ENCODE results near the gene MUL1. TPM values are rescaled to one million over a fixed set of nuclear protein-coding genes. Genes with fewer than 3 reads are reported as not detected.

Gene MUL1
- total RNA-seq, 1 donor from 2014 or later, result 22.1 TPM

DNA sequence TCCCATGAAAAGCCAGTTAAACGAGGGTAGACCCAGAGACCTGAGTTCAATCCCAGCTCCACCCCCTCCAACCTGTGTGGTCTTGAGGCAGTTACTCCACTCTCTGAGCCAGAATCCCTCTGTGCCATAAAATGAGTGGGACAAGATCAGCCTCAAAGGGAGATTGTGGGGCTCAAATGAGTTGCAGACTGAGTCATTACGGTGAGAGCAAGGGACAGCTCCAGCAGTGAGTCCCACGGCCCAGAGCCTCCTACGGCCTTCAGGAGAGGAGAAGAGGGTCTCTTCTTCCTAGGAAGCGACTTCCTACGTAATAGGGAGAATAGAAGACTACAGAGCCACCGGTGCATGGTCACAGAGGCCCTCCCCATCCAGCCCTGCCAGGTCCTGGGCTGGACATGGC lies 15.2 kb downstream of the MUL1 start:
- Histone ChIP-seq H3K27me3 (ENCODE audit: control insufficient read depth, insufficient read depth, low read length) (no peaks in the 10 kb centered on the region), H3K36me3 (ENCODE audit: control insufficient read depth, insufficient read depth, low read length) (no peaks in the 10 kb centered on the region), H3K4me3 (ENCODE audit: low read depth, low read length) (no peak overlapping the region)
- TF ChIP-seq, protein P1, sequence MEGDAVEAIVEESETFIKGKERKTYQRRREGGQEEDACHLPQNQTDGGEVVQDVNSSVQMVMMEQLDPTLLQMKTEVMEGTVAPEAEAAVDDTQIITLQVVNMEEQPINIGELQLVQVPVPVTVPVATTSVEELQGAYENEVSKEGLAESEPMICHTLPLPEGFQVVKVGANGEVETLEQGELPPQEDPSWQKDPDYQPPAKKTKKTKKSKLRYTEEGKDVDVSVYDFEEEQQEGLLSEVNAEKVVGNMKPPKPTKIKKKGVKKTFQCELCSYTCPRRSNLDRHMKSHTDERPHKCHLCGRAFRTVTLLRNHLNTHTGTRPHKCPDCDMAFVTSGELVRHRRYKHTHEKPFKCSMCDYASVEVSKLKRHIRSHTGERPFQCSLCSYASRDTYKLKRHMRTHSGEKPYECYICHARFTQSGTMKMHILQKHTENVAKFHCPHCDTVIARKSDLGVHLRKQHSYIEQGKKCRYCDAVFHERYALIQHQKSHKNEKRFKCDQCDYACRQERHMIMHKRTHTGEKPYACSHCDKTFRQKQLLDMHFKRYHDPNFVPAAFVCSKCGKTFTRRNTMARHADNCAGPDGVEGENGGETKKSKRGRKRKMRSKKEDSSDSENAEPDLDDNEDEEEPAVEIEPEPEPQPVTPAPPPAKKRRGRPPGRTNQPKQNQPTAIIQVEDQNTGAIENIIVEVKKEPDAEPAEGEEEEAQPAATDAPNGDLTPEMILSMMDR (IDR thresholded peaks at IDR 0.05; ENCODE audit: insufficient read depth, low read length, severe bottlenecking), result no peak
- DNase-seq (ENCODE audit: low read depth) (no peak), FAIRE-seq (no peak)

DNA sequence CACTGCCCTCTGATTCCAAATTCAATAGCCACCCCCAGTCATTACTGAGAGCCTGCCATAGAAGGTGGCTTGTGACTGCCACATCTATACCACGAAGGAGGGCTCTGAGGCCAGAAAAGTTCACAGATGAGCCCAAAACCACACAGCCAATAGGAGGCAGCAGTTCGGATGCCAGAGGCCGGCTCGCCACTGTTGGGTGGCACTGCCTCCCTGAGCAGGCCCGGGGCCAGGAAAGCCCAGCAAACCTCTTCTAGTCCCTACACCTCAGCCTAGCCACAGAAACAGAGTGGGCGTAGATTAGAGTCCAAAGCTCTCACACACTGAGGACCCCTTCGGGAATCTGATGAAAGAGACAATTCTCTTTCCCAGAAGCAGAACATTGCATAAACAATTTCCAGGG lies 16.1 kb downstream of the MUL1 start:
- Histone ChIP-seq H3K36me3 (ENCODE audit: control insufficient read depth, insufficient read depth, low read length) (no peaks in the 10 kb centered on the region), H3K27me3 (ENCODE audit: control insufficient read depth, insufficient read depth, low read length) (no peaks in the 10 kb centered on the region), H3K4me3 (ENCODE audit: low read depth, low read length) (no peak overlapping the region)
- DNase-seq (ENCODE audit: low read depth), result no peak
- TF ChIP-seq, protein P1 (IDR thresholded peaks at IDR 0.05; ENCODE audit: insufficient read depth, low read length, severe bottlenecking), result no peak
- no peak for FAIRE-seq

DNA sequence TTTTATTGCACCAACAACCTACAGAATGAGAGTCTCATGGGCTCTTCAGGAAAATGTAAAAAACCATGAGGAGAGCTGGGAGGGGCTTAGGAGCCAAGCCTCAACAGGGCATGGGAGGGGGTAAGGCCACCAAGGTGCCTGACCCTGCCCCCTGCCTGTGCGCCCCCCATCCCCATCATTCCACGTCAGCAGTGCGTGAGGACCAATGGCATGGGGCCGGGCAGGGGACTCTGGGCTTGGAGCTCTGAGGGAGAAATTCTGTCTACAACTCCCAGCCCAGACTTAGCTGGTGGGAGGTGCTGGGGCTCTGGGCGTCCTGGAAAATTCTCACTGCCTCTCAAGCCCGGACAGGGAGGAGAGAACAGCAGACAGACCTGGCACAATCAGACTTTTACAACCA lies 16.8 kb downstream of the MUL1 start:
- TF ChIP-seq, protein P1 (IDR thresholded peaks at IDR 0.05; ENCODE audit: insufficient read depth, low read length, severe bottlenecking), result no peak
- no peak for FAIRE-seq
- no peak overlapping the region for H3K4me3 ChIP-seq (ENCODE audit: low read depth, low read length)

GRCh38 chr1:20487236-20487590 lies 20.7 kb downstream of the MUL1 start:
- TF ChIP-seq, protein P1 (IDR thresholded peaks at IDR 0.05; ENCODE audit: insufficient read depth, low read length, severe bottlenecking), result no peak
- no peak overlapping the region for H3K4me3 ChIP-seq (ENCODE audit: low read depth, low read length)
- no peaks in the 10 kb centered on the region for H3K27me3 ChIP-seq (ENCODE audit: control insufficient read depth, insufficient read depth, low read length)
- DNase-seq (ENCODE audit: low read depth) (no peak), FAIRE-seq (no peak)
- no peaks in the 10 kb centered on the region for H3K36me3 ChIP-seq (ENCODE audit: control insufficient read depth, insufficient read depth, low read length)

More for the DNA sequence above, 16.8 kb downstream of the MUL1 start:
- no peak for DNase-seq (ENCODE audit: low read depth)
- Histone ChIP-seq H3K36me3 (ENCODE audit: control insufficient read depth, insufficient read depth, low read length) (no peaks in the 10 kb centered on the region), H3K27me3 (ENCODE audit: control insufficient read depth, insufficient read depth, low read length) (no peaks in the 10 kb centered on the region)

GRCh38 chr1:20486457-20487235 lies 21.3 kb downstream of the MUL1 start:
- no peaks in the 10 kb centered on the region for H3K36me3 ChIP-seq (ENCODE audit: control insufficient read depth, insufficient read depth, low read length)
- no peak for DNase-seq (ENCODE audit: low read depth)
- peak overlapping the region; percentile 58 for H3K4me3 ChIP-seq (ENCODE audit: low read depth, low read length)
- FAIRE-seq, result no peak
- TF ChIP-seq, protein P1 (IDR thresholded peaks at IDR 0.05; ENCODE audit: insufficient read depth, low read length, severe bottlenecking), result no peak
- H3K27me3 ChIP-seq (ENCODE audit: control insufficient read depth, insufficient read depth, low read length), result no peaks in the 10 kb centered on the region
